Measurements from ENCODE around the gene FBXL22. TPM values are rescaled to one million over a fixed set of nuclear protein-coding genes. Genes with fewer than 3 reads are reported as not detected.
"Not testable (repeated sequence)": the region's sequence is repeated elsewhere in the genome, so short reads cannot be mapped to it uniquely, and the experiment has no call there.

The FBXL22 gene
- total RNA-seq, 1 donor from 2014 or later, result 0.71 TPM

DNA sequence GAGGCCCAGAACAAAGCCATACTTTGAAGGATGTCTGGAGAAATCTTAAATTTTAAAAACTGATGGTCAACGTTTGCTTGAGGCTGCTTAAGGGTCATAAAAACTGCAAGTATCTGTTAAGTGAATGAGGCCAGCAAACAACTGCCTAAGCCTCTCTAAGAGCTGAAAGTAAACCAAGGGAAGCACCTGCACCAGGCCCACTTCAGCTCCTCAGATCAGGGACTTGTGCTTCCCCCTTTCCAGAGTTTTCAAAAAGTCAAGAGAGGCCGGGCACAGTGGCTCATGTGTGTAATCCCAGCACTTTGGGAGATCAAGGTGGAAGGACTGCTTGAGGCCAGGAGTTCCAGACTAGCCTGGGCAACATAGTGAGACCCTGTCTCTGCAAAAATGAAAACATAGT is 9.1 kb downstream of the FBXL22 start:
- intact Hi-C loops (cut with DNase I), result no loop called here
- DNase-seq (ENCODE audit: low spot score) (no peak), ATAC-seq (no peak)

DNA sequence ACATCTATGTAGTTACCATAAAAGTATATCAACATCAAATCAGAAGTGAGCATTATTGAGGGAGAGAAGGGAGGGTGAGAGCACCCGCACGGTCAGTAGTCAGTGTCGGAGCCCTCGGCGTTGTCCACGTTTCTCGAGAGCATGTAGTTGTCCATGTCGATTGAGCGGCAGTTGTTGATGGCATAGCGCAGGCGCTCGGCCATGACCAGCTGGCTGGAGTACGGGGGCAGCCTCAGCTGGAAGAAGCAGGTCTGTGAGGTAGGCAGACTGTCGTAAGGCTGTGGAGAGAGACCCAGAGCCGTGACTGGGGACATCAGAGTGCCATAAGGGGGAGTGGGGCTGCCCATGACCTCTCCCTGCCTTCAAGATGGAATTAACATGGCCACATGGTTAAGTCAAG is 11.8 kb downstream of the FBXL22 start:
- ATAC-seq (no peak), DNase-seq (ENCODE audit: low spot score) (no peak)
- intact Hi-C loops (cut with DNase I), result no loop called here

DNA sequence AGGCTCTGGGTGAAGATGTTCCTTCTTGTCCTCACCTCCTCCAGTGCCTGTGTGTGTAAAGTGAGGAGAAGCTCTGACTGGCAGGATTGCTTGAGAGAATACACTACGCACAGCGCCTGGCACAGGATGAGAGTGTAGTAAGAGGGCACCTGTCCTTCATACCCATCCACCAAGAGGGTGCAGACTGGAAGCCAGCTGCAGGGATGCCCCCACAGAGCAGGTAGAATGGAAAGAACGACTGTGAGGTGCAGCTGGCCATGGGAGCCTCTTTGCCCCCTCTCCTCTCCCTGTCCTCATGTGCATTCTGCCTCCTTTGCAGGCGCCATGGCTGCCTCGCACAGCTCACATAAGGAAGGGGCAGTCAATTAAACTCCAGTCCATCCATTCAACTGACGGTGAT is 12.3 kb downstream of the FBXL22 start:
- DNase-seq (ENCODE audit: low spot score) (no peak), ATAC-seq (no peak)
- intact Hi-C loops (cut with DNase I), result no loop called here

DNA sequence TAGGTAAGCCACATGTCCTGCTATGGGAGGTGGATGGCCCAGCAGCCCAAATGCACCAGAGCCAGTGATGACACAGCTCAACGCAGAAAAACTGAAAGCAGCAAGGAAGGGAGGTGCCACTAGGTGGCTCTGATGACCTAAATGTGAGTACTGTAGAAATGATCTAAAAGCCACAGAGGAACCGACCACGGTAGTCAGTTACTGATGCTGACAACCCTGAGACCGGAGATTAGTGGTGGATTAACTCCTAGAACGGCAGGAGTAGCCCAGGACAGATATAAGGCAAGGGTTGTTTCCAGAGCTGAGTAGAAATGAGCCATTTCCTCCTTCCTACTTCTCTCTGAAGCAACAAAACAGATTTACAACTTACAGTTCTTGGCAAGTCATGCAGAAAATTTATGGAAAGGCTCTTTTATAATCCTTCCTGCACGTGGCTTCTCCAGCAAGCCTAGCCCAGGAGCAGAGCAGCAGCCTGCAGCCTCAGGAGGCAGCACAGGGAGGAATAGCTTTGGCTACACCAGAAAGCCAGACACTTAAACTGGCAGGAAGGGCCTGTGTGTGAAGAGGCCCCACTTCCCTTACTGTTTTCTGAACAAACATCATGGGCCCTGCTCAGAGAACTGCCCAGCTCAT is 13.1 kb downstream of the FBXL22 start:
- ATAC-seq (peak; percentile 86), DNase-seq (ENCODE audit: low spot score) (peak; percentile 79)
- intact Hi-C loops (cut with DNase I), result no loop called here

DNA sequence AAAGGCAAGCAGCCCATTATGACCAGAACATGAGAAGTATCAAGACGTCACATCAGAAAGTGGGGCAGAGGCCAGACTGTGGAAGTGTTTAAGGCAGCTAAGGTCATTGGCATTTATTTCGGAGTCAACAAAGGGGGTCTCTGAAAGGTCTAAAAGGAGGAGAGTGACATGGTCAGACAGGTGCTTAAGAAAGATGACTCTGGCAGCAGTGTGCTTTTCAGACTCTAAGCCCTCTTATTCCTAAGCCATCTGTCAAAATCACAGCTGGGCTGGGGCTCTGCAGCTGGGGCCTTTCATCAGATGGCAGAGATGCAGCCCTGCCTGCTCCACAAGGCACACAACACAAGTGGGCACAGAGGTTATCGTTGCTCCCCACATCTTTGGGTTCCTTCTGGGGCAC is 14.0 kb downstream of the FBXL22 start:
- peak; percentile 3 for ATAC-seq
- intact Hi-C loops (cut with DNase I), result no loop called here
- DNase-seq (ENCODE audit: low spot score), result no peak

DNA sequence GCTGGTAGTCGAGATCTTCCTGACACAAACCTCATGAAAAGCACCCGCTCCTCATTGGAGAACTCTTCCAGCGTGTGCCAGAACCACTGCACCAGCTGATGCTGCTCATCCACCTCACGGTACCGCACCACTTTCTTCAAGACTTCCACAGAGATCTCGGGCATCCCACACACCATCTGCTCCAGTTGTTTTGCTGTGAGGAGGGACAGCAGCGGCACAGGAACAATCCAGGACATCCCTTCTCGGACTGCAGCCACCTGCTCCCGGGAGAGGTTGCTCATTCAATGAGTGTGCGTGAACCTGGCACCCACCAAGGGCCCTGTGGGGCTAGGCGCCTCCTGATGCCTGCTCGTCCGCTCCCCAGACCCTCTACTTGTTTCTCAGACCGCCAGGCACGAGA is 15.1 kb downstream of the FBXL22 start:
- intact Hi-C loops (cut with DNase I), result no loop called here
- ATAC-seq, result no peak
- no peak for DNase-seq (ENCODE audit: low spot score)

DNA sequence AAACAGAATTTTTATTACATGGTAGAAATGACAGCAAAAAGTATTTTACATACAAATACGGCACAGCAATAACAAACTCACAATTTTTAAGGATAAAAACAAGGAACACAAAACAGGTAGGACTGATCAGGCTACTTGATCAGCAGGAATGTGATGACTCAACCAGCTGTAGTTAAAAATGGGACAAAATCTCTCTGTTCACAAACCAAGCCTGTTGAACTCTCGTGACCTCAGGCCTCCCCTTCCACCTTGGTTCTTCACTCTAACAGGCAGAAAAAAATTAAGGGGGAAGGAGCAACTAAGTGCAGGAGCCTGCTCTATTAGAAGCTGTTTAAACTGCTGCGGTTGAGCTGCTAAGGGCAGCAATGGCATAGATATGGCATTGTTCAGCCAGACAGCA is 18.7 kb downstream of the FBXL22 start:
- intact Hi-C loops (cut with DNase I), result no loop called here
- ATAC-seq, result no peak

DNA sequence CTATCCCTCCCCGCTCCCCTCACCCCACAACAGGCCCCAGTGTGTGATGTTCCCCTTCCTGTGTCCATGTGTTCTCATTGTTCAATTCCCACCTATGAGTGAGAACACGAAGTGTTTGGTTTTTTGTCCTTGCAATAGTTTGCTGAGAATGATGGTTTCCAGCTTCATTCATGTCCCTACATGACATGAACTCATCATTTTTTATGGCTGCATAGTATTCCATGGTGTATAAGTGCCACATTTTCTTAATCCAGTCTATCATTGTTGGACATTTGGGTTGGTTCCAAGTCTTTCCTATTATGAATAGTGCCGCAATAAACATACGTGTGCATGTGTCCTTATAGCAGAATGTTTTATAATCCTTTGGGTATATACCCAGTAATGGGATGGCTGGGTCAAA is 20.0 kb downstream of the FBXL22 start:
- ATAC-seq; intact Hi-C loops (cut with DNase I): not testable (repeated sequence)

More for the DNA sequence above, 18.7 kb downstream of the FBXL22 start:
- DNase-seq (ENCODE audit: low spot score), result no peak

DNA sequence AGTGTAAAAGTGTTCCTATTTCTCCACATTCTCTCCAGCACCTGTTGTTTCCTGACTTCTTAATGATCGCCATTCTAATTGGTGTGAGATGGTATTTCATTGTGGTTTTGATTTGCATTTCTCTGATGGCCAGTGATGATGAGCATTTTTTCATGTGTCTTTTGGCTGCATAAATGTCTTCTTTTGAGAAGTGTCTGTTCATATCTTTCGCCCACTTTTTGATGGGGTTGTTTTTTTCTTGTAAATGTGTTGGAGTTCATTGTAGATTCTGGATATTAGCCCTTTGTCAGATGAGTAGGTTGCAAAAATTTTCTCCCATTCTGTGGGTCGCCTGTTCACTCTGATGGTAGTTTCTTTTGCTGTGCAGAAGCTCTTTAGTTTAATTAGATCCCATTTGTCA is 20.4 kb downstream of the FBXL22 start:
- ATAC-seq; DNase-seq (ENCODE audit: low spot score); intact Hi-C loops (cut with DNase I): not testable (repeated sequence)

More for the DNA sequence above, 20.0 kb downstream of the FBXL22 start:
- not testable (repeated sequence) for DNase-seq (ENCODE audit: low spot score)

DNA sequence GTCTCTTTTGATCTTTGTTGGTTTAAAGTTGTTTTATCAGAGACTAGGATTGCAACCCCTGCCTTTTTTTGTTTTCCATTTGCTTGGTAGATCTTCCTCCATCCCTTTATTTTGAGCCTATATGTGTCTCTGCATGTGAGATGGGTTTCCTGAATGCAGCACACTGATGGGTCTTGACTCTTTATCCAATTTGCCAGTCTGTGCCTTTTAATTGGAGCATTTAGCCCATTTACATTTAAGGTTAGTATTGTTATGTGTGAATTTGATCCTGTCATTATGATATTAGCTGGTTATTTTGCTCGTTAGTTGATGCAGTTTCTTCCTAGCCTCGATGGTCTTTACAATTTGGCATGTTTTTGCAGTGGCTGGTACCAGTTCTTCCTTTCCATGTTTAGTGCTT is 23.6 kb downstream of the FBXL22 start:
- intact Hi-C loops (cut with DNase I); ATAC-seq; DNase-seq (ENCODE audit: low spot score): not testable (repeated sequence)

DNA sequence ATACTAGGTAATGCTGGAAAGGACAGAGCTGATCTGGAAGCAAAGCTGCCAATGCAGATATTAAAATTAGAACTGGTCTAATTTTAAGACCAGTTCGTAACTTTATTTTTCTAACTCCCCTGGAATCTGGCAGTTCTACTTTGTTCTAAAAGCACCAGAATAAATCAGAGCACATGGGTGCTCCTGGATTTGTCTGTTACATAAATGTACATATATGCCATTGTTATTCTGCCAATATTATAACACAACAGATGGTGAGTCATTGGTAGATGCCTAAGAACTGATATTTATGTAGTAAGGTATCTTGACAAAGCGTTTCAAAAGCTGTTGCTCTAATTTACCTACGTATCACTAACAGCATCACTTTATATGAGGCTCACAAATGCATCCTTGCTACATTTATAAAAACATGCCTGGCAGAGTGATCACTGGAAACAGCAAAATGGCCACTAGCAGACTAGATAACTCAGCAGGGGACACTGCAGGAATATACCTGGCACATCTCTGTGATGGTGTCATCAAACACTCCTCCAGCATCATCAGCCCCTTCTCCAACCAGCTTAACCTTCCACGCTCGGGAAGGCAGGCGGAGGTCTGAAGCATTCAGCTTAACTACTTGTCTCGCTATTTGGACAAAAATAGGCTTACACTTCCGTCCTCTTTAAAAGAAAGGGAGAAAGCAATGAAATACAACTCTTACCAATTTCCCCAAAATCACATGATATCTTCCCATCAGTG is 26.2 kb downstream of the FBXL22 start:
- intact Hi-C loops (cut with DNase I), result no loop called here
- no peak for ATAC-seq
- no peak for DNase-seq (ENCODE audit: low spot score)

DNA sequence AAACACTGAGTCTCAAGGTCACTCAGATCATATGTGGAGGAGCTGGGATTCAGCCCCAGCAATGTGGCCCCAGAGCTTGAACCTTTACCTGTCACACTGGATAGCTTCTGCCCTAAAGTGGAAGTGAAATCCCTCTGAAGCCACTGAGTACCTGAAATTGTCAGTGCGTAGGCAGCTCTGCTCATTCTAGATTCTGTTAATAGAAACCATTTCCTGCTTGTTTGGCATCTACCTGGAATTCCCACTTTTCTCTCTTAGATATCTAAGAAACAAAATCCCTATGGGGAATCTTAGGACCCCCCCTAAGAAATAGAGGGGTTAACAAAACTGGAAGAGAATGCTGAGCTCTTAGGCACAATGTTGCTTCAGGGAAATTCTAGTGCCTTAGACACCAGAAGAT is 29.8 kb downstream of the FBXL22 start:
- no peak for ATAC-seq
- no peak for DNase-seq (ENCODE audit: low spot score)
- intact Hi-C loops (cut with DNase I), result no loop called here

DNA sequence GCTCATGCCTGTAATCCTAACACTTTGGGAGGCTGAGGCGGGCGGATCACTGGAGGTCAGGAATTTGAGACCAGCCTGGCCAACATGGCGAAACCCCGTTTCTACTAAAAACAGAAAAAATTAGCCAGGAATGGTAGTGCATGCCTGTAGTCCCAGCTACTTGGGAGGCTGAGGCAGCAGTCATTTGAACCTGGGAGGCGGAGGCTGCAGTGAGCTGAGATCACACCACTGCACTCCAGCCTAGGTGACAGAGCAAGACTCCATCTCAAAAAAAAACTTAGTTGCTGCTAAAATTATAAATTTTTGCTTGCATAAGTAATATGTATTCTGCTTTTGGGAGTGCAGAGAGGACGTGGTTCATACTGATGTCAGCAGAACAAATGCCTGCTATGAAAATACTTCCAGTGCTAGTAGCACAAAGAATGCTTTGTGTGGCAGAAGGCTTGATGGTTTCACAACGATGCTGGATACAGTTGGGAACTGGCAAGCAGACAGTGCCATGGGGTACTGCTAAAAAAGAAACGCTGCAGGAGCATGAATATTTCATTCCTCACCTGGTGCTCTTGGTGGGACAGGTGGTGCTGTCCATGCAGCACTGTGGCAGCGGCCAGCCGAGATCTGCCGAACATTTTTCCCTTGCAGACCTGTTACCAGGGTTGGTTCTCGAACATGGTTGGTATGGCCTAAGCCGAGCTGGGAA is 31.1 kb downstream of the FBXL22 start:
- ATAC-seq, result peak; percentile 83
- no peak for DNase-seq (ENCODE audit: low spot score)

DNA sequence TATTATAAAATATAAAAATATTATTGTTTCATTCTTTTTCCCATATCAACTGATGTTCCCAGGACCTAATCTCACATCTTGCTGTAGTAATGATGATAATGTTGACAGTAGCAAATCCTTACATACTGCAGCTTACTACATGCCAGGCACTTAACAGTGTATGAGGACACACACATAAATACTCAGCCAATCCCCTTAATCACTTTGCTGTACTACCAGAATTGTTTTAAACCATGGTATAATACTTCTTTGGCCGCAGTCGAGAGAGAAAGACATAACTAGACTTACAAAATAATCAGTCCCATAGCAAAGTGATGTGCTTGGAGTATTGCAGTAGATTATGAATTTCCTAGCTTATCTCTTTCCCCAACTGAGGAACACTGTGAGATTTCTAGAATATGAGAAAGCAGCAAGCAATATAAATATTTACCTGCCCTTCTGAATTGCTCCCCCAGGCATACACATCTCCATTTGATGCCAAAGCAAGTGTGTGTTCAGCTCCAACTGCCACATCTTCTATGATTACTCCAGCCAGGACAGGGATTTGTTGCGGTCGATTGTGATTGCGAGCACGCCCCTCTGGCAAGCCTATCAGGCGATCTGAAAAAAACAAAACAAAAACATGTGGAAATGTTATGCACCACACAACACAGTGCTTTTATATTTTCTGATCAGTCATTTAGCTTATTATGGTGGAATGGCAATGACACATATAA is 33.0 kb downstream of the FBXL22 start:
- intact Hi-C loops (cut with DNase I), result no loop called here
- ATAC-seq, result peak; percentile 85
- DNase-seq (ENCODE audit: low spot score), result no peak

More for the DNA sequence above, 31.1 kb downstream of the FBXL22 start:
- intact Hi-C loops (cut with DNase I), result no loop called here

DNA sequence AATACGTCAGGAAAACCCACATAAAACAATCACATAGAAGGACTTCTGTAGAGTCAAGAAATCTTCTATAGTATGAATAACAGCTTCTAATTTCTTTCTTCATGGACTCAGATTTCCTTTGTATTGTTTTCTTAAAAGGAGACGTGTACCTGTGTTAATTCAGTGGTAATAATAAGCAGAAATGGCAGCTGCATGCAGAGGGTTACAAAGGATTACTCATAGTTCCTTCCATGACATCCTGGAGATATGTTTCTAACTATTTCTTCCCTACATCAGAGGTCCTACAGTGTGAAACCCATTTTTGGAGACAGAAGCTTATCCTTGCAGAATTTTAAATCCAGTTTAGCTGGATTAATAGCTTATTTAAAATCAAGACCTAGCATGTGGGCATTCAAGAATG is 36.1 kb downstream of the FBXL22 start:
- intact Hi-C loops (cut with DNase I), result no loop called here
- ATAC-seq (no peak), DNase-seq (ENCODE audit: low spot score) (no peak)

DNA sequence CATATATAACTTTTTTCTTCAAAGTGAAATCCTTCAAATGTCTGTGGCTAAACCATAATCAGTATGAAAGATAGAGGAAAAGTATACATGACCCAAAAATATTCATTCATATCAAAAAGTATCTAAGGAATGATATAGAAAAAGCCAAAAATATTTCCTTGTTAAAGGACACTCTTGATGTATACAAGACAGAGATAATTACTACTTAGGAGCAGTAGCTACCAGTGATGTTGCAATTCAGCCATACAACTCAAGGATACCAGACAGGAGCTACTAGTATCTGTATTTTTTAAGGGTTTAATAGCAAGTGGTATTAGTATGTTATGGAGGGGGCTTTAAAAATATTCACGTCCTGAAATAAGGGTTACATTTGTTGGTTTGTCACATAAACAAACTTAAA is 37.0 kb downstream of the FBXL22 start:
- intact Hi-C loops (cut with DNase I), result no loop called here
- ATAC-seq (no peak), DNase-seq (ENCODE audit: low spot score) (no peak)

DNA sequence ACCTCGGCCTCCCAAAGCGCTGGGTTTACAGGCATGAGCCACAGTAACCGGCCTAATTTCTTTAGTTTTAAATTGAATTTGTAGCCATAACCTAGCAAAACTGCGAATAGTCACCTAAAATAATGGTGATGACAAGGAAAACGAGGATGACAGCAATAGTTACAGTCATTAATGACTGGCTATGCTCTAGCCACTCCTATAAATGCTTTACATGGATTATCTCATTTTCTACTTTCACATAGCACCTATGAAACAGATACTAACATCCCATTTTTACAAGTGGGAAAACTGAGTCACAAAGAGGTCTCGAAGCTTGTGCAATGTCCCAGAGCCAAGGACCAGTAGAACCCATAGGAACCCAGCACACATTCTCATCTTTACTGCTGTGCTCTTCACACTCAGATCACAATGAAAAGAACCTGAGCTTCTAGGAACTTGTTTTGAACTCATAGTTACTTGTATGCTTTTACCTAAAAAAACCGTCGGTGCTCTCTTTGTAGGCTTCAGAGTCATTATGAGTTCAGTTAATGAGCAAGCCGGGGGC is 39.4 kb downstream of the FBXL22 start:
- ATAC-seq (no peak), DNase-seq (ENCODE audit: low spot score) (no peak)
- intact Hi-C loops (cut with DNase I), result no loop called here

DNA sequence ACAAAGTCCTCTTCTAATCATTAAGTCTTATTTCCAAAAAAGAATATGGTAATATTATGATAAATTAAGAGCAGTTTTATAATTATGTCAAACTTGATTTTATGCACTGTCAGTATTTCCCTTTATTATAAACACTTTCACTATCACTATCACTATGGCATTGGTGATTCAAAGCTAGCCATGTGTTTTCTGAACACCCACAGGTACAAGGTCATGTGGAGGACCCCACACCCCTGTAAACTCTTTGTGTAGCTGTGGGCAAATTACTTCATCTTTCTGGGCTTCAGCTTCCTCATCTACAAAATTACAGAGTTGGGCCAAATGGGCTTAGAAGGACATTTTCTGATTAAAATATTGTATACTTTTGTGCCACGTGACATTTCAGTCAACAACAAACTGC is 41.7 kb downstream of the FBXL22 start:
- ATAC-seq, result no peak
- intact Hi-C loops (cut with DNase I), result no loop called here

DNA sequence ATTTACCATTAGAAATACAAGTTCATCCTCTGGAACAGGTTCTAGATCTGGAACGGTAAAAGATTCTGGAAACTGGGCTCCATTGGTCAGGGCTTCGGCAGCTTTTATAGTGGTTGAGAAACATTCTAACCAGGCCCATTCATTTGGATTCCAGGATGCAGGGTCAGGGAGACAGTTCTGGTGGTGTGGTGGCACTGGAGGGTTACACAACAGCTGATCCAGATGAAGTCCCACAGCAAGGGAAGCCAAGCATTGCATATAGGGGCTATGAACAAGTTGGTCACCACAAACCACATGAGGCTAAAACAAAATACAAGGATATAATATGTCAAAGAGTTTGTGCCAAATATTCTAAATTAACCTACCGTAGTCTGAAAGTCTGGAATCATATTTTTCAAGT is 43.0 kb downstream of the FBXL22 start:
- intact Hi-C loops (cut with DNase I), result no loop called here
- DNase-seq (ENCODE audit: low spot score), result no peak
- no peak for ATAC-seq

More for the DNA sequence above, 41.7 kb downstream of the FBXL22 start:
- no peak for DNase-seq (ENCODE audit: low spot score)
